ENCODE measurements around the gene COG5. TPM values are rescaled to one million over a fixed set of nuclear protein-coding genes. Genes with fewer than 3 reads are reported as not detected.

The COG5 gene
- total and polyA plus RNA-seq, 9 of the 15 experiments (the other 6 are each of a cell fraction or from before 2014, with no cell fraction given) = 15.3 to 75.1 (median 56.4) TPM

GRCh38 chr7:107319724-107320228 lies 243.9 kb downstream of the COG5 start (continued):
- TF ChIP-seq ZNF24 (IDR thresholded peaks at IDR 0.05) (no peak), AFF1 (IDR thresholded peaks at IDR 0.05; ENCODE audit: low read depth in 1 of 2, partially characterized antibody in 2 of 2) (peak in 1 of 2 experiments; percentile 43), NFATC3 (IDR thresholded peaks at IDR 0.05) (no peak), EZH2 (IDR thresholded peaks at IDR 0.05; ENCODE audit: borderline replicate concordance, low read depth, low read length) (no peak), ZNF444 (CRISPR knock-in tag; IDR thresholded peaks at IDR 0.05) (no peak), ZNF436 (CRISPR knock-in tag; IDR thresholded peaks at IDR 0.05) (no peak), PBX2 (CRISPR knock-in tag; IDR thresholded peaks at IDR 0.05; ENCODE audit: low read depth) (no peak), PBX2 (tag; conservative IDR thresholded peaks at IDR 0.05; ENCODE audit: low read depth) (no peak; the same call in 1 of the 2 replicates), SMARCB1 (IDR thresholded peaks at IDR 0.05; ENCODE audit: insufficient read length, low read depth) (peak; percentile 63), ZNF134 (CRISPR knock-in tag; conservative IDR thresholded peaks at IDR 0.05) (no peak), ZNF398 (CRISPR knock-in tag; IDR thresholded peaks at IDR 0.05) (no peak), CC2D1A (IDR thresholded peaks at IDR 0.05) (peak; percentile 59; the same call in 1 of the 2 replicates), SIRT6 (IDR thresholded peaks at IDR 0.05; ENCODE audit: low read depth, low read length) (no peak), ZNF239 (CRISPR knock-in tag; IDR thresholded peaks at IDR 0.05) (no peak), FOXM1 (IDR thresholded peaks at IDR 0.05; ENCODE audit: low read depth) (peak; percentile 55), FOXM1 (CRISPR knock-in tag; IDR thresholded peaks at IDR 0.05; ENCODE audit: low read depth) (no peak), ADNP (tag; IDR thresholded peaks at IDR 0.05) (peak; percentile 79), ZNF274 (IDR thresholded peaks at IDR 0.05; ENCODE audit: borderline replicate concordance, low read depth, low read length) (no peak), CTBP1 (IDR thresholded peaks at IDR 0.05; ENCODE audit: borderline replicate concordance) (peak; percentile 55; the same call in 1 of the 2 replicates), SMC3 (conservative IDR thresholded peaks at IDR 0.05; ENCODE audit: insufficient read depth, low read depth, low read length) (no peak)
- TF ChIP-seq, protein P1, sequence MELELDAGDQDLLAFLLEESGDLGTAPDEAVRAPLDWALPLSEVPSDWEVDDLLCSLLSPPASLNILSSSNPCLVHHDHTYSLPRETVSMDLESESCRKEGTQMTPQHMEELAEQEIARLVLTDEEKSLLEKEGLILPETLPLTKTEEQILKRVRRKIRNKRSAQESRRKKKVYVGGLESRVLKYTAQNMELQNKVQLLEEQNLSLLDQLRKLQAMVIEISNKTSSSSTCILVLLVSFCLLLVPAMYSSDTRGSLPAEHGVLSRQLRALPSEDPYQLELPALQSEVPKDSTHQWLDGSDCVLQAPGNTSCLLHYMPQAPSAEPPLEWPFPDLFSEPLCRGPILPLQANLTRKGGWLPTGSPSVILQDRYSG (tag; conservative IDR thresholded peaks at IDR 0.05; ENCODE audit: low read depth) = peak; percentile 65; the same call in 1 of the 2 replicates
